Measurements from ENCODE around the gene LRP5.
"Not testable (repeated sequence)": the region's sequence is repeated elsewhere in the genome, so short reads cannot be mapped to it uniquely, and the experiment has no call there.

Gene LRP5

DNA sequence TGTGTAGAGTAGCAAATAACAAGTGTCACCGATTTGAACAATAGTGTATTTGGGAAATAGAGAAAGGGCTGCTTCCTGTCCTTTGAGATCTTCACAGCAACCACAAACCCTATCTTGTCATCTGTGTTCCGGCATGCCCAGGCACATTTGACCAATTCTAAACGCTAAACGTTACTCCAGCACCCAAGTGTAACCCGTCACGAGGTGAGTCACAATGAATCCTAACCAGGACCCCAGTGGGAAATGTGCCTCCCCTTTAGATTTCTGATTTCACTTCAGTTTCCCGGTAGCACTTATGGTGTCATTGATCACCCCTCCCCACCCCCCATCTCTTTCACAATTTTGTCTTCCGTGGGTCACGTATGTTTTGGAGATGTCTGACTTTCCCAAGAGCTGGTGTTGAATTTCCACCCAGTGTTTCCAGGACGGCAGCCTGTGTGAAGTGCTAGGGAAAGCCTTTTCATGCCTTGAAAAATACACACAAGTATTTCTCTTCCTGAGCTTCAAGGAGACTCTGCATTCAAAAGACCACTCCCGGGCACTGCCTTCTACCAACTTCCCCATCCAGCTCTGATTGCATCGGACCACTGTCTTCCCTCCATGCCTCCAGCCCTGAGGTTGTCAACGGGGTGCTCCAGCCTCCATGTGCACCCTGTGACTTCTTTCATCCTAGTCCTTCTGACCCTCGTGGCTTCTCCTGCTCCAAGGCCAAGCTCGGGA is 30.1 kb upstream of the LRP5 start:
- DNase-seq (ENCODE audit: low spot score): no peak

DNA sequence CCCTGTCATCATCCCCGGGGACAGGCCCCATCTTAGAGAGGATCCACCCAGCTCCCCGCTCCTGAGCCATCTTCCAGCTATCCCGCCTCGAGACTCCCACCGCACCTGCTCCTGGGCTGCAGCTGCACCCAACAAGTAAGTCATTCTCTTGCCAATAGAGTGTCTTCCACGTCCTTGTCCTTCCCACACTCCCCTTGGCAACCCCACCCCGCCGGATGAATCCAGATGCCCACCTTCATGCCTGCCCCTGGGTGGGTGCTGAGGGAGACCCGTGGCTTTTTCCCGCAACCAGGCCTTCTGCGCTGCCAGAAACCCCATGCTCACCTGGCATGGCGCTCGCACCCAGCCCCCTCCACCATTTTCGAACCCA is 29.5 kb upstream of the LRP5 start:
- DNase-seq (ENCODE audit: low spot score): no peak

DNA sequence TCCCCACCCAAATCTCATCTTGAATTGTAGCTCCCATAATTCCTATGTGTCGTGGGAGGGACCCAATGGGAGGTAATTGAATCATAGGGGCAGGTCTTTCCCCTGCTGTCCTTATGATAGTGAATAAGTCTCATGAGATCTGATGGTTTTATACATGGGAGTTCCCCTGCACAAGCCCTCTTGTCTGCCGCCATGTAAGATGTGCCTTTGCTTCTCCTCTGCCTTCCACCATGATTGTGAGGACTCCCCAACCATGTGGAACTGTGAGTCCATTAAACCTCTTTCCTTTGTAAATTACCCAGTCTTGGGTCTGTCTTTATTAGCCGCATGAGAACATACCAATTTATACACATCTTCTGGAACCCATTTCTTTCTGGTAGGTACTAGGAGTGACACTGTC is 27.8 kb upstream of the LRP5 start:
- not testable (repeated sequence) for DNase-seq (ENCODE audit: low spot score)

DNA sequence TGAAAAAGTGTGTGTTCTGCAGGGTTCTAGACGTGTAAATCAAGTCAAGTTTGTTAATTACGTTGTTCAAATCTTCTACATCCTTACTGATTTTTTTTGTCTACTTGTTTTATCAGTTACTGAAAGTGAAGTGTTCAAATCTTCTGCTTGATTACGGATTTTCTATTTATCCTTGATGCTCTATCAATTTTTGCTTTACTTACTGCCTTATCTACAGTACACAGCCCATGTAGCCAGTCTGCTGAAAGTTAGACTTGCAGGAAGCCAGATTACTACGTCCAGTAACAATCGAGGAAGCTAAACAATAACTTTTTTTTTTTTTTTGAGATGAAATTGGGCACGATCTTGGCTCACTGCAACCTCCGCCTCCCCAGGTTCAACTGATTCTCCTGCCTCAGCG is 25.0 kb upstream of the LRP5 start:
- DNase-seq (ENCODE audit: low spot score): no peak

DNA sequence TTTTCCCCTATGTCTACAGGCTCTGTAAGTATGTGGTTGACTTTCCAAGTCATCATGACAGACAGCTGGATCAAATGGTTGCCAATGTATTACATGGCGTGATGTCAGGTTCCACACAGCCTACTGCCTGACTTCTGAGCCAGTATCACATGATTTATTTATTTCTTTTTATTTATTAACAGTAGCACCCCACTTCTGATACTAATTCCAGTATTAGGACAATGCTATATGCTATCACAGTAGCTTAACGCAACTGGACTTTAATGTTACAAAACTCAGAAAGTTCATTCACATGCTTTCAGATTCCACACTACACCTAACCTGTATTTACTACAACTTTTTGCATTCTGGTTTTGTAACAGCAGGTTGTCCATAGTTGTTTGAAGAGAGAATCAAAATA is 22.9 kb upstream of the LRP5 start:
- no peak for DNase-seq (ENCODE audit: low spot score)

DNA sequence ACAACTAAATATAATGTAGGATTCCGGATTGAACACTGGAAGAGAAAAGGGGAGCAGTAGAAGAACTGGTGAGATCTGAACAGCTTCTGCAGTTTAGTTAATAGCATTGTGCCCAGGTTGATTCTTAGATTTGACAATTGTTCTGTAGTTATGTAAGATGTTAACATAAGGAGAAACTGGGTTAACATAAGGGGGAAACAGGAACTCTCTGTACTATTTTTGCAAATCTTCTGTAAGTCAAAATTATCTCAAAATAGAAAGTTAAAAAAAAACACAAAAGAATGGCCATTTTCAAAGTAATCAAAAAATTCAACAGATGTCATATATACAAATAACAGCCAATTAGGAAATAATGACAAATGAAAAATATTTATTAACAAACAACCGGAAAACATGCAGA is 18.7 kb upstream of the LRP5 start:
- DNase-seq (ENCODE audit: low spot score): no peak

DNA sequence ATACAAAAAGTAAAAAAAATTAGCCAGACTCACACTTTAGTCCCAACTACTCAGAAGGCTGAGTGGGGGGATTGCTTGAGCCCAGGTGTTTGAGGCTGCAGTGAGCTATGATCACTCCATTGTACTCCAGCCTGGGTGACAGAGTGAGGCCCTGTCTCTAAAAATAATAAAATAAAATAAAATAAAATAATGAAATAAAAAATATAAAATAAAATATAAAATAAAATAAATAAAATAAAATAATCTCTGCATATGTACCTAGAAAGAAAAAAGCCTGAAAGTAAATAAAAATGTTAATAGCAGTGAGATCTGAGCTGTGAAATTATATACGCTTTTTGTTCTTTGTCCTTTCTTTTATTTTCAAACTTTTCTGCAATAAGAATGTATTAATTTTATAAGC is 17.1 kb upstream of the LRP5 start:
- no peak for DNase-seq (ENCODE audit: low spot score)

DNA sequence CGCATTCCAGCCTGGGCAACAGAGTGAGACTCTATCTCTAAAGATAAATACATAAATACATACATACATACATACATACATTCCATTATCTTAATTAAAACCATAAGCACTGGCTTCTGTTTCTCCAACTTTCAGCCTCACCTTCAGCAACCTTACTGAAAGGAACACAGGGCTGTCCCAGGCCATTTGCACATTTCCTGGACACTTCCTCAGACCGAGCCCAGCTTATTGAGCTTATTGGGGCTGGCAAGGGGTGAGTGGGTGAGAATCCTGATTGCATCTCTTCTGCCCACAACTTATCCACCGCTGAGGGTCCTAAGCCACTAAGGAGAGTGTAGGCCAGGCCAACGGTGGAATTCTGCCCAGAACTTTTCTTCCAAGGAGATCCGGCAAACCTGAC is 16.5 kb upstream of the LRP5 start:
- DNase-seq (ENCODE audit: low spot score): no peak

DNA sequence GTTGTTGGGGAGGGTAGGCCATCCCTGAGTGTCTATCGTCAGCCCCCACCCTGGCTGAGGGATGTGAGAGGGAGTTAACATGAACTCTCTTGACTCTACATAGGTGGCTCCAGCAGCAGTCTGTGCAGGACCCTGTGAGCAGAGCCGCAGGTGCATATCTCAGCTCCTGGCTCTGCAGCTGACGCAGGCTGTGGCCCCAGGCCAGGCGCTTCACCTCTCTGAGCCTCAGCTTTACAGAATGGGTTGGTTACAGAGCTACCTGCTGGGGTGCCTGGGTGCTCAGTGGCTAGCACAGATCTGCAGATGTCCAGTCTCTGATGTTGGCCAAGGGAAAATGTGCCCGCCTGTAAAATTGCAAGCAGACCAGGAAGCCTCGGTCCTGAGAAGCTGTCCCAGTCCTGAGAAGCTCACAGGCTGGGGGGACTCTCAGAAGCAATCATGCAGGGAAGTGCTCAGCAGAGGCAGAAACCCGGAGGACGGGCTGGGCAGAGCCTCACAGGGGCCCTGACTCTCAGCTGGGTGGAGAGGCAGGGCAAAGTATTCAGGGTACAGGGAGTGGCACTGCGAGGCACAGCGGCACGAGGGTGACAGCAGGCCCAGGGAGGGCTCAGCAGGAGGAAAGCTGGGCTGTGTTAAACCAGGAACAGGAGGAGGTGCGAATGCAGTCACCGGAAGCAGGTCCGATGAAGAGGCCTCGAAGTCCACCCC is 15.9 kb upstream of the LRP5 start:
- no peak for DNase-seq (ENCODE audit: low spot score)

DNA sequence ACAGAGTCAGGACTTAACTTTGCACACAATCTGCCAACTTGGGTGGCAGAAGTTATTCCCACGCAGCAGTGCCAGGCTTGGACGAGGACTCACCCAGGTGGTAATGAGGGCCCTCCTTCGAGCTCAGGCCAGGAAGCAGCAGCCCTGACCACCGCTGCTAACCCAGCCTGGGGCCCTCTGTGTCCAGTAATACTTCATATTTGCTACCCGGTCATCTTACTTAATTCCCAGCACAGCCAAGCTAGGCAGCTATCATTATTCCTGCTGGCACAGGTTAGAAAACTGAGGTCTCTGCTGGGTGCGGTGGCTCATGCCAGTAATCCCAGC is 15.4 kb upstream of the LRP5 start:
- DNase-seq (ENCODE audit: low spot score): no peak

DNA sequence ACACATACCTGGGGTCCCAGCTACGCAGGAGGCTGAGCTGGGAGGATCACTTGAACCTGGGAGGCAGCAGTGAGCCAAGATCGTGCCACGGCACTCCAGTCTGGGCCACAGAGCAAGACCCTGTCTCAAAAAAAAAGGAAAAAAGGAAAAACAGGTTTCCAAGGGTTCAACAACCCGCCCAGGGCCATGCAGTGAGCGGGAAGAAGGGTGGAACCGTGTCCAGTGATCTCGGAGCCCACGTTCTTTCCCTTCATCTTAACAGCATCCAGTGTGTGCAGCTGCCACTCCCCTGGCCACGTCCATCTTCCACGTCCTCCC is 14.9 kb upstream of the LRP5 start:
- no peak for DNase-seq (ENCODE audit: low spot score)

DNA sequence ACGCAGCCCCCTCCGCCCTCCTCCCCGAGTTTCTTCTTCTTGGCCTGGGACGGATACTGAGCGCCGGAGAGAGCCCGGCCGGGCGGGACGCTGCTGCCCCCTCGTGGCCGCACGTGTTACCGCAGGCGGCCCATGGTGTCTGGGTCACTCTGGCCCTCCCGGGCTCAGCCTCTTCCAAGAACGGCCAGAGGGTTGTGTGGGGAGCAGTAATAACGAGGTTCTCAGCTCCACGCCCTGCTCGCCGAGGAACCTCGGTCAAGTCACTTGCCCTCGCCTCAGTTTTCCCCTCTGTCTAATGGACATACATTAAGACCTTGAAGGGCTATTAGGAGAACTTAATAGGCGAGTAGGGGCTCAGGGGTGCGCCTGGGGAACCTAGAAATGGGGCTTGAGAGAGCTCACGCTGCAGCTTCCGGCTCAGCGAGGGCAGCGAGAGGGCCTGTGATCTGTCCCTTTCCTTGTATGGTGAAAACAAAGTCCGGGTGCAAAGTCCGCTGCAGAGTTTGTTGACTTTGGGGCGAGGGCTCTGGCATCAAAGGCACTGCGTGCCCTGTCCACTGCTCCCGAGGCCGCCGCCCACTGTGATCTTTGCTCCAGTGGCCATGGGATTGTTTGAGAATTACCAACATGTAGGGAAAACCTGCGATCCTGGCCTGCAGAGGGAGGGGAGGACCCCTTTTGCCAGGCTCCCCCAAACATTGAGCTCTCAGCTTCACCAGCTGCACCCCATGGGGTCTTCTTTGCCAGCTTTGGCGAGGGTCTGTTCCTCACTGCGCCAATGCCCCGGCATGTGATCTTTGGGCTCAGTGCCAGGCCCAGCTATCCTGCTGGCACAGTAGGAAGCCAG is 14.4 kb upstream of the LRP5 start:
- peak; percentile 97 for DNase-seq (ENCODE audit: low spot score)

DNA sequence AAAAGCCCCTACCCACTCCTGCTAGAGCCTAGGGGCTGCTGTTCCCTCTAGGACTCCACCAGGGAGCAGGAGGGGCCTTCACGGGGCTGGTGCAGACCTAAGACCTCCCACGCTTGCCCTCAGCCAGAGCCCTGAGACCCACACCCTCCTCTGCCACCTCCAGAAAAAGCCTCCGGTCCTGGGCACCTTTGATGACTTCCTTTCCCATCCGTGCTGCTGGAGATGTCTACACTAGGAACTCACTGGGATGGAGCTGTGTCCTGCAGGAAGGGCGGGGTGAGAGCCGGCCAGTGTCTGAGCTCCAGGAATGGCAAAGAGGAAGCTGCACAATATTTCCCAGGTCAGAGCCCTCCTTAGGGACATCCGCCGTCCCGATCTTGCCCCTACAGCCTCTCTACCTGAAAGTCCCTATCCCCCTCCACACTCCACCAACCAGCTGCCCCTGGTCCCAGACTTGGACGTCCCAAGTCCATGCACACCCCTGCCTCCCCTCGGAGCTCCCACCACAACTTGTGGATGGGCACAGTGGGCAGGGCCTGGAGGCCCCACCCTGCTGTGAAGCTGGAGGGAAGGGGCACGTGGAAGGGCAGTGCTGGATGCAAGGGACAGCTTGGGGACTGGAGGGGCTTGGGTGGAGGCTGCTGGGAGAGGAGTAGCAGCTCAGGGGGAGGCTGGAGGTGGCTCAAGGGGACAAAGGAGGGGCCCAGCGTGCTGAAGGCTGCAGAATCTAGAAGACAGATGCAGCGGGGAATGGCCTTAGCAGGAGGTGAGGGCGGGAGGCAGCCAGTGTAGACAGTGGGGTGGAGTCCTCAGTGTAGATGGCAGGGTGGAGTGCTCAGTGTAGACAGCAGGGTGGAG is 13.5 kb upstream of the LRP5 start:
- peak; percentile 71 for DNase-seq (ENCODE audit: low spot score)

DNA sequence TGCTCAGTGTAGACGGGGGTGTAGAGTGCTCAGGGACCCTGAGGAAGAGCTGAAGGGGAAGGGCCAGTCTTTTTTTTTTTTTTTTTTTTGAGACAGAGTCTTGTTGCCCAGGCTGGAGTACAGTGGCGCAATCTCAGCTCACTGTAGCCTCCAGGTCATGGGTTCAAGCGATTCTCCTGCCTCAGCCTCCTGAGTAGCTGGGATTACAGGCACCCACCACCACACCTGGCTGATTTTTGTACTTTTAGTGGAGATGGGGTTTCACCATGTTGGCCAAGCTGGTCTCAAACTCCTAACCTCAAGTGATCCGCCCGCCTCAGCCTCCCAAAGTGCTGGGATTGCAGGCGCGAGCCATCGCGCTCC is 12.9 kb upstream of the LRP5 start:
- DNase-seq (ENCODE audit: low spot score): not testable (repeated sequence)

DNA sequence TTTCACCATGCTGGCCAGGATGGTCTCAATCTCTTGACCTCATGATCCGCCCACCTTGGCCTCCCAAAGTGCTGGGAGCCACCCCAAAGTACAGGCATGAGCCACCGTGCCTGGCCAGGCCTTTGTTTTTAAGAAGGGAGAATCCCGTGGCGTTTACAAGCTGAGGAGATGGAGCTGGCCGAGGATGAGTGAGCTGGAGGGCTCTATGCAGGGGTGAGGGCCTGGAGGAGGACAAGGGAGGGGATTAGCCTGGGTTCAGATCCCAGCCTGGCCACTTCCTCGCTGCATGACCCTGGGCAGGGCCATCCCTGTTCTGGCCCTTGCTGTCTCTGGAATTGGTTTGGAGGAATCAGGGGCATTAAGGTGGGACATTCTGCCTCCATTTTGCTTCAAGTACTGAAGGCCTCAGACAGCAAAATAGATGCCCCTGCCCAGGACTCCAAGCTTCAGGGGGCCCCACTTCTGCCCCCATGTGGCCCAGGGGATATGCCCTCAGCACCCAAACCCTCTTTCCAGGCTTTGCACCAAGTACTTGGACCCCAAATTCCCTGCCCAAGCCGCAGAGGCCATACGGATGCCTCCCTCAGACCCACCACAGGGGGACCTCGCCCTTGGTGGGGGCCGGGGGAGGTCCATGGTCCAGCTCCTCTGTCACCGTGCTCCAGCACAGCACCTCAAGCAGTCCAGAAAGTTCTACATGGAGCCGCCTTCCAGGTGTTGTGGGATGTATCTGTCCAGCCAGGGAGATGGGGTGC is 12.1 kb upstream of the LRP5 start:
- no peak for DNase-seq (ENCODE audit: low spot score)

DNA sequence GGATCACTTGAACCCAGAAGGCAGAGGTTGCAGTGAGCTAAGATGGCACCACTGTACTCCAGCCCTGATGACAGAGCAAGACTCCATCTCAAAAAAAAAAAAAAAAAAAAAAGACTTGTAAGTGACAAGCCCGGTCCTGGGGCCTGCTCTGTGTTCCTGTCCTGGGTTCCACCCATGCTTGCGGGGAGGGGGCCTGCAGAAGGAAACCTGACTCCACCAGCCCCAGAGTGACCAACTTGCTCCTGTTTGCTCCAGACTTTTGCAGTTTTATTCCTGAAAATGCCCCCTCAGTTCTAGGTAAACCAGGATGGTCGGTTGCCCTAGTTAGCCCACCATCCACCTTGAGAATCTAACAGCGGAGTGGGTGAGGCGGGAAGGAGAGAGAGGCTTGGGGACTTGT is 10.1 kb upstream of the LRP5 start:
- no peak for DNase-seq (ENCODE audit: low spot score)

DNA sequence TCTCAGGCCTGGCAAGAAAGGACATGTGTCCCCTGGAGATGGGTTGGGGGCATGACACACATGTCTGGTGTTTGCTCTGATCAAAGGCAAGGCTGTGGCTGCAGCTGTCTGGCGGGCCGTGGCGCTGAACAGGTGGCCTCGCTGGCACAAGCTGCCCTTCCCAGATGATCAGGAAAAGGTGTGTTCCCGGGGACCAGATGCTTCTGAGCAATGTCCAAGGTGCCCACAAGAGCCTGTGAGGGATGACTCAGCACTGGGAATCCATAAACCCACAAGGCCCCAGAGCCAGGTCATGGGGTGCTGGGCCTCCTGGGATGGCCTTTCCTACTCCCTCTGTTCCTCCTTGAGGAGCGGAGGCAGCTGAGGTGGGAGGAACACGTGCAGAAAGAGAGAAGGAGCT is 9.7 kb upstream of the LRP5 start:
- no peak for DNase-seq (ENCODE audit: low spot score)

DNA sequence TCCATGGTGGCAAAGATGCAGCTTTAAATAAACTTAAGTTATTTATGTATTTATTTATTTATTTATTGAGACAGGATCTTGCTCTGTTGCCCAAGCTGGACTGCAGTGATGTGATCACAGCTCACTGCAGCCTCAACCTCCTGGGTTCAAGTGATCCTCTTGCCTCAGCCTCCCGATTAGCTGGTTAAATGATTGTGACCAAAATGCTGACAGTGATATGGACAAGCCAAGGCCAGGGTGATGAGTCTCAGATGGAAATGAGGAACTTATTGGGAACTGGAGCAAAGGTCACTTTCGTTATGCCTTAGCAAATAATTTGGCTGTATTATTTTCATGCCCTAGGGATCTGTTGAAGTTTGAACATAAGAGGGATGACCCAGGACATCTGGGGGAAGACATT is 9.3 kb upstream of the LRP5 start:
- DNase-seq (ENCODE audit: low spot score): no peak

DNA sequence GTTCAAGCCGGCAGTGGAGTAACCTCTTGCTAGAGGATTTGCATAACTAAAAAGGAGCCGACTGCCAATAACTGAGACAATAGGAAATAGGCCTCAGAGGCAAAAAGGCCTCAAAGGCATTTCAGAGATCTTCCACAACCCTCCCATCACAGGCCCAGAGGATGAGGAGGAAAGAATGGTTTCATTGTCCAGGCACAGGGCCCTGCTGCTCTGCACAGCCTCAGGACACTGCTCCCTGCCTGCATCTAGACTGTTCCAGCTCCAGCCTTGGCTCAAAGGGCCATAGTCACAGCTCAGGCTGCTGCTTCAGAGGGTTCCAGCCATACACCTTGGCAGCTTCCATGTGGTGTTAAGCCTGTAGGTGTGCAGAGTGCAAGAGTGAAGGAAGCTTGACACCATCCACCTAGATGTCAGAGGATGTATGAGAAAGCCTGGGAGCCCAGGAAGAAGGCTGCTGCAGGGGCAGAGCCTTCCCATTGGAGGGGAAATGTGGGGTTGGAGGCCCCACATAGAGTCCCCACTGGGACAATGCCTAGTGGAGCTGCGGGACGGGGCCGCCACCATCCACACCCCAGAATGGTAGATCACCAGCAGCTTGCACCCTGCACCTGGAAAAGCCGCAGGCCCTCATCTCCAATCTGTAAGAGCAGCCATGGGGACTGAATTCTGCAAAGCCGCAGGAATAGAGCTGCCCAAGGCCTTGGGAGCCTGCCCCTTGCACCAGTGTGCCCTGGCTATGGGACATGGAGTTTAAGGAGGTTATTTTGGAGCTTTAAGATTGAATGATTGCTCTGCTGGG is 8.2 kb upstream of the LRP5 start:
- no peak for DNase-seq (ENCODE audit: low spot score)

DNA sequence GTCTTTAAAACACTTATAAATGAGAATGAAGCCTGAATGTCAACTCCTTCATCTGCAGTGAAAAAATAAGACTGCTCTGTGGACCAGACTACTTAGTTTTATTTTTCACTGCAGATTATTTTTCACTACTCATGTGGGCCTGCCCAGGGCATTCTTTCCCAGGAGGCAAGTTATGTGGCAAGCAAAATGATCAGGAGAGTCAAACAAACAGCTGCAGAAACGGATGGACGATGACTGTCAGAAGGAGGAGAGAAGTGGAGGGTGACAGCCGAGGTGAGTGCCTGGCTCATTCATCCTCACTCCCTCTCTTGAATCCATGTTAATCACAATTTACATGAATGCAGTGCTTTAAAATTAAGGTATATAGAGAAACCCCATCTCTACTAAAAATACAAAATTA is 5.8 kb upstream of the LRP5 start:
- no peak for DNase-seq (ENCODE audit: low spot score)

DNA sequence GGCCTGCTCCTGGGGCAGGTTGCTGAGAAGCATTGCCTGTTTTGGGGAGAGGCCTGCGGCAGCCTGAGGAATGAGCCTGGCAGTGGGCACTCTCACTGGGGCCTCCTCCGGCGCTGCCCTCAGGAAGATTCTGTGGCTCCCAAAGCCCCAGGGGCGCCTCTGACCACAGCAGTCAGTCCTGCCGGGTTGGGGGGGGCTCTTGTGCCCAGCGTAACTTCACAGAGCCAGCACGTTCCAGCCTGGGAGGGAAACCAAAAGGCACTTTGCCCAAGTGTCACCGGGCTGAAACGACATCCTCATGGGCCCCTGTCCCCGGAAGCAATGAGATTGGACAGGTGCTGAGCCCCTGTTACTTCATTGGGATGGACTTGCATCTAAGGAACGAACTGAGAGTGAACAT is 4.3 kb upstream of the LRP5 start:
- DNase-seq (ENCODE audit: low spot score): no peak
